SK-N-SH treated with all-trans-retinoic acid at 6 μM for 48 hours (cell line): ENCODE results near the gene INPP4B.
A peak's percentile ranks its signal among the peaks of the same experiment; 100 is the strongest.

Experiments used
- ATAC-seq: fragments of 200-7000 bp; cut with Tn5 transposase; 3 replicates; pipeline ENCODE4 v1.9.1; 2020; ENCODE audit warnings: mild to moderate bottlenecking, moderate library complexity
- ARNTL ChIP-seq: fragments of 450-650 bp; formaldehyde crosslinking; IDR thresholded peaks from 2 replicates; pipeline ENCODE4 v1.5.0; 2020; ENCODE audit warnings: low read depth, mild to moderate bottlenecking, moderate library complexity, borderline replicate concordance
- BACH2 ChIP-seq: fragments of 250-450 bp; sonication (Bioruptor Pico); IDR thresholded peaks from 2 replicates; pipeline ENCODE4 v1.9.0; 2021; ENCODE audit warnings: mild to moderate bottlenecking, borderline replicate concordance
- CSDC2 ChIP-seq: fragments of 250-450 bp; sonication (Bioruptor Pico); IDR thresholded peaks from 2 replicates; pipeline ENCODE4 v1.5.0; 2020; ENCODE audit warnings: mild to moderate bottlenecking, moderate library complexity
- ESRRG ChIP-seq: fragments of 250-450 bp; sonication (Bioruptor Pico); IDR thresholded peaks from 2 replicates; pipeline ENCODE4 v1.6.1; 2021; ENCODE audit warnings: mild to moderate bottlenecking
- GLIS3 ChIP-seq: fragments of 250-450 bp; sonication (Bioruptor Pico); IDR thresholded peaks from 2 replicates; pipeline ENCODE4 v1.5.0; 2020; ENCODE audit warnings: mild to moderate bottlenecking, moderate library complexity
- ISL1 ChIP-seq: fragments of 250-450 bp; sonication (Bioruptor Pico); IDR thresholded peaks from 2 replicates; pipeline ENCODE4 v2.1.2; 2022; ENCODE audit warnings: mild to moderate bottlenecking, moderate library complexity
- OSR1 ChIP-seq: fragments of 250-450 bp; sonication (Bioruptor Pico); IDR thresholded peaks from 2 replicates; pipeline ENCODE4 v1.8.0; 2022; ENCODE audit warnings: moderate library complexity, mild to moderate bottlenecking, inconsistent platforms
- PPARA ChIP-seq: fragments of 250-450 bp; sonication (Bioruptor Pico); IDR thresholded peaks from 2 replicates; pipeline ENCODE4 v1.5.0; 2020; ENCODE audit warnings: mild to moderate bottlenecking, borderline replicate concordance
- RARB ChIP-seq: fragments of 250-450 bp; sonication (Bioruptor Pico); IDR thresholded peaks from 2 replicates; pipeline ENCODE4 v1.8.0; 2021; ENCODE audit warnings: mild to moderate bottlenecking, moderate library complexity
- SNAI2 ChIP-seq: fragments of 250-450 bp; sonication (Bioruptor Pico); IDR thresholded peaks from 2 replicates; pipeline ENCODE4 v1.5.0; 2020; ENCODE audit warnings: mild to moderate bottlenecking, moderate library complexity
- TCF4 ChIP-seq: fragments of 250-450 bp; sonication (Bioruptor Pico); IDR thresholded peaks from 2 replicates; pipeline ENCODE4 v1.8.0; 2021; ENCODE audit warnings: mild to moderate bottlenecking, moderate library complexity, borderline replicate concordance
- TOX ChIP-seq: fragments of 250-450 bp; sonication (Bioruptor Pico); IDR thresholded peaks from 2 replicates; pipeline ENCODE4 v1.8.0; 2021; ENCODE audit warnings: mild to moderate bottlenecking, moderate library complexity, borderline replicate concordance
- ZC3H10 ChIP-seq: fragments of 250-450 bp; sonication (Bioruptor Pico); IDR thresholded peaks from 2 replicates; pipeline ENCODE4 v1.5.1; 2021; ENCODE audit warnings: mild to moderate bottlenecking, moderate library complexity
- ZFP3 ChIP-seq: fragments of 250-450 bp; sonication (Bioruptor Pico); IDR thresholded peaks from 2 replicates; pipeline ENCODE4 v1.5.0; 2020; ENCODE audit warnings: mild to moderate bottlenecking, moderate library complexity
- ZFP30 ChIP-seq: fragments of 450-650 bp; formaldehyde crosslinking; IDR thresholded peaks from 2 replicates; pipeline ENCODE4 v1.5.0; 2022; ENCODE audit warnings: mild to moderate bottlenecking, moderate library complexity
- ZNF565 ChIP-seq: fragments of 450-650 bp; formaldehyde crosslinking; conservative IDR thresholded peaks from 2 replicates; pipeline ENCODE4 v1.5.0; 2020; ENCODE audit warnings: low read depth, mild to moderate bottlenecking, moderate library complexity
- ZNF70 ChIP-seq: fragments of 450-650 bp; formaldehyde crosslinking; IDR thresholded peaks from 2 replicates; pipeline ENCODE4 v1.5.0; 2020; ENCODE audit warnings: mild to moderate bottlenecking, moderate library complexity
- ZNF8 ChIP-seq: fragments of 450-650 bp; formaldehyde crosslinking; IDR thresholded peaks from 2 replicates; pipeline ENCODE4 v1.5.0; 2020; ENCODE audit warnings: mild to moderate bottlenecking, moderate library complexity
- TF ChIP-seq, protein P1 (sequence below): fragments of 250-450 bp; sonication (Bioruptor Pico); IDR thresholded peaks from 2 replicates; pipeline ENCODE4 v1.5.0; 2020; ENCODE audit warnings: mild to moderate bottlenecking, moderate library complexity
- TF ChIP-seq, protein P2 (sequence below): fragments of 250-450 bp; sonication (Bioruptor Pico); IDR thresholded peaks from 2 replicates; pipeline ENCODE4 v1.5.1; 2021; ENCODE audit warnings: mild to moderate bottlenecking, moderate library complexity
- TF ChIP-seq, protein P3 (sequence below): fragments of 250-450 bp; sonication (Bioruptor Pico); IDR thresholded peaks from 2 replicates; pipeline ENCODE4 v1.5.1; 2020; ENCODE audit warnings: low read depth, mild to moderate bottlenecking, moderate library complexity
- TF ChIP-seq, protein P4 (sequence below): fragments of 250-450 bp; sonication (Bioruptor Pico); IDR thresholded peaks from 2 replicates; pipeline ENCODE4 v1.8.0; 2021; ENCODE audit warnings: low read depth, mild to moderate bottlenecking, moderate library complexity, borderline replicate concordance
- TF ChIP-seq, protein P5 (sequence below): fragments of 250-450 bp; sonication (Bioruptor Pico); IDR thresholded peaks from 2 replicates; pipeline ENCODE4 v1.8.0; 2020; ENCODE audit warnings: mild to moderate bottlenecking, moderate library complexity, borderline replicate concordance

Gene INPP4B

DNA sequence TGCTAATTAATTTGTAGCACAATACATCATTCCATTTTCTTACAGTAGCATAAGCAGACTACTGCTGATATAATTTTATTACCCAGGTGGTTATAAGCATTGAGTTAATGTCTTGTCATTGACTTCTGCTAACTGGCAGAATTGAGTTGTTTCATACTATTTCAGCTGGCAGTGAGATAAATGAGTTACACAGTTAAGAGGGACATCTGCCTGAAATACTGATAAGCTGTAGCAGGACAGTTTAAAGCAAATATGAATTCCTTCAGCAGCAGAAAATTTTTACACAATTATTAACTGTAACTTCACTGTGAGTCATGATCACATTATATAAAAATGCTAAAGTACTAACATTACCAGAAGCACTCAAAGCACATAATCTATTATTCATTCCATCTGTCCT, 326.8 kb downstream of the INPP4B start:
- TF ChIP-seq ZC3H10 (CRISPR knock-in tag) = no peak
- TF ChIP-seq ZNF8 (CRISPR knock-in tag) = no peak
- TF ChIP-seq ESRRG (CRISPR knock-in tag) = peak; percentile 86; the same call in 1 of the 2 replicates
- TF ChIP-seq ZFP3 (CRISPR knock-in tag) = no peak
- peak; percentile 69; the same call in 1 of the 2 replicates for TF ChIP-seq GLIS3 (CRISPR knock-in tag)
- TF ChIP-seq ZNF565 (CRISPR knock-in tag) = no peak
- TF ChIP-seq, protein P1, sequence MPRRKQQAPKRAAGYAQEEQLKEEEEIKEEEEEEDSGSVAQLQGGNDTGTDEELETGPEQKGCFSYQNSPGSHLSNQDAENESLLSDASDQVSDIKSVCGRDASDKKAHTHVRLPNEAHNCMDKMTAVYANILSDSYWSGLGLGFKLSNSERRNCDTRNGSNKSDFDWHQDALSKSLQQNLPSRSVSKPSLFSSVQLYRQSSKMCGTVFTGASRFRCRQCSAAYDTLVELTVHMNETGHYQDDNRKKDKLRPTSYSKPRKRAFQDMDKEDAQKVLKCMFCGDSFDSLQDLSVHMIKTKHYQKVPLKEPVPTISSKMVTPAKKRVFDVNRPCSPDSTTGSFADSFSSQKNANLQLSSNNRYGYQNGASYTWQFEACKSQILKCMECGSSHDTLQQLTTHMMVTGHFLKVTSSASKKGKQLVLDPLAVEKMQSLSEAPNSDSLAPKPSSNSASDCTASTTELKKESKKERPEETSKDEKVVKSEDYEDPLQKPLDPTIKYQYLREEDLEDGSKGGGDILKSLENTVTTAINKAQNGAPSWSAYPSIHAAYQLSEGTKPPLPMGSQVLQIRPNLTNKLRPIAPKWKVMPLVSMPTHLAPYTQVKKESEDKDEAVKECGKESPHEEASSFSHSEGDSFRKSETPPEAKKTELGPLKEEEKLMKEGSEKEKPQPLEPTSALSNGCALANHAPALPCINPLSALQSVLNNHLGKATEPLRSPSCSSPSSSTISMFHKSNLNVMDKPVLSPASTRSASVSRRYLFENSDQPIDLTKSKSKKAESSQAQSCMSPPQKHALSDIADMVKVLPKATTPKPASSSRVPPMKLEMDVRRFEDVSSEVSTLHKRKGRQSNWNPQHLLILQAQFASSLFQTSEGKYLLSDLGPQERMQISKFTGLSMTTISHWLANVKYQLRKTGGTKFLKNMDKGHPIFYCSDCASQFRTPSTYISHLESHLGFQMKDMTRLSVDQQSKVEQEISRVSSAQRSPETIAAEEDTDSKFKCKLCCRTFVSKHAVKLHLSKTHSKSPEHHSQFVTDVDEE = peak; percentile 94
- TF ChIP-seq ARNTL (CRISPR knock-in tag) = no peak
- peak; percentile 95 for TF ChIP-seq ISL1 (CRISPR knock-in tag)
- 0 out of 2 replicates have a peak, but pooled peaks have one; percentile 27 for TF ChIP-seq SNAI2 (CRISPR knock-in tag)
- no peak for TF ChIP-seq RARB (CRISPR knock-in tag)
- TF ChIP-seq CSDC2 = no peak
- TF ChIP-seq TCF4 = peak; percentile 78
- TF ChIP-seq ZNF70 (CRISPR knock-in tag) = no peak
- TF ChIP-seq ZFP30 (CRISPR knock-in tag) = no peak
- TF ChIP-seq, protein P2, sequence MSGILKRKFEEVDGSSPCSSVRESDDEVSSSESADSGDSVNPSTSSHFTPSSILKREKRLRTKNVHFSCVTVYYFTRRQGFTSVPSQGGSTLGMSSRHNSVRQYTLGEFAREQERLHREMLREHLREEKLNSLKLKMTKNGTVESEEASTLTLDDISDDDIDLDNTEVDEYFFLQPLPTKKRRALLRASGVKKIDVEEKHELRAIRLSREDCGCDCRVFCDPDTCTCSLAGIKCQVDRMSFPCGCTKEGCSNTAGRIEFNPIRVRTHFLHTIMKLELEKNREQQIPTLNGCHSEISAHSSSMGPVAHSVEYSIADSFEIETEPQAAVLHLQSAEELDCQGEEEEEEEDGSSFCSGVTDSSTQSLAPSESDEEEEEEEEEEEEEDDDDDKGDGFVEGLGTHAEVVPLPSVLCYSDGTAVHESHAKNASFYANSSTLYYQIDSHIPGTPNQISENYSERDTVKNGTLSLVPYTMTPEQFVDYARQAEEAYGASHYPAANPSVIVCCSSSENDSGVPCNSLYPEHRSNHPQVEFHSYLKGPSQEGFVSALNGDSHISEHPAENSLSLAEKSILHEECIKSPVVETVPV (CRISPR knock-in tag) = peak; percentile 75; the same call in 1 of the 2 replicates
- TF ChIP-seq, protein P3, sequence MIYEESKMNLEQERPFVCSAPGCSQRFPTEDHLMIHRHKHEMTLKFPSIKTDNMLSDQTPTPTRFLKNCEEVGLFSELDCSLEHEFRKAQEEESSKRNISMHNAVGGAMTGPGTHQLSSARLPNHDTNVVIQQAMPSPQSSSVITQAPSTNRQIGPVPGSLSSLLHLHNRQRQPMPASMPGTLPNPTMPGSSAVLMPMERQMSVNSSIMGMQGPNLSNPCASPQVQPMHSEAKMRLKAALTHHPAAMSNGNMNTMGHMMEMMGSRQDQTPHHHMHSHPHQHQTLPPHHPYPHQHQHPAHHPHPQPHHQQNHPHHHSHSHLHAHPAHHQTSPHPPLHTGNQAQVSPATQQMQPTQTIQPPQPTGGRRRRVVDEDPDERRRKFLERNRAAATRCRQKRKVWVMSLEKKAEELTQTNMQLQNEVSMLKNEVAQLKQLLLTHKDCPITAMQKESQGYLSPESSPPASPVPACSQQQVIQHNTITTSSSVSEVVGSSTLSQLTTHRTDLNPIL (CRISPR knock-in tag) = peak; percentile 94
- TF ChIP-seq, protein P4, sequence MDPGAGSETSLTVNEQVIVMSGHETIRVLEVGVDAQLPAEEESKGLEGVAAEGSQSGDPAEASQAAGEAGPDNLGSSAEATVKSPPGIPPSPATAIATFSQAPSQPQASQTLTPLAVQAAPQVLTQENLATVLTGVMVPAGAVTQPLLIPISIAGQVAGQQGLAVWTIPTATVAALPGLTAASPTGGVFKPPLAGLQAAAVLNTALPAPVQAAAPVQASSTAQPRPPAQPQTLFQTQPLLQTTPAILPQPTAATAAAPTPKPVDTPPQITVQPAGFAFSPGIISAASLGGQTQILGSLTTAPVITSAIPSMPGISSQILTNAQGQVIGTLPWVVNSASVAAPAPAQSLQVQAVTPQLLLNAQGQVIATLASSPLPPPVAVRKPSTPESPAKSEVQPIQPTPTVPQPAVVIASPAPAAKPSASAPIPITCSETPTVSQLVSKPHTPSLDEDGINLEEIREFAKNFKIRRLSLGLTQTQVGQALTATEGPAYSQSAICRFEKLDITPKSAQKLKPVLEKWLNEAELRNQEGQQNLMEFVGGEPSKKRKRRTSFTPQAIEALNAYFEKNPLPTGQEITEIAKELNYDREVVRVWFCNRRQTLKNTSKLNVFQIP (CRISPR knock-in tag) = no peak; the same call in 1 of the 2 replicates
- TF ChIP-seq, protein P5, sequence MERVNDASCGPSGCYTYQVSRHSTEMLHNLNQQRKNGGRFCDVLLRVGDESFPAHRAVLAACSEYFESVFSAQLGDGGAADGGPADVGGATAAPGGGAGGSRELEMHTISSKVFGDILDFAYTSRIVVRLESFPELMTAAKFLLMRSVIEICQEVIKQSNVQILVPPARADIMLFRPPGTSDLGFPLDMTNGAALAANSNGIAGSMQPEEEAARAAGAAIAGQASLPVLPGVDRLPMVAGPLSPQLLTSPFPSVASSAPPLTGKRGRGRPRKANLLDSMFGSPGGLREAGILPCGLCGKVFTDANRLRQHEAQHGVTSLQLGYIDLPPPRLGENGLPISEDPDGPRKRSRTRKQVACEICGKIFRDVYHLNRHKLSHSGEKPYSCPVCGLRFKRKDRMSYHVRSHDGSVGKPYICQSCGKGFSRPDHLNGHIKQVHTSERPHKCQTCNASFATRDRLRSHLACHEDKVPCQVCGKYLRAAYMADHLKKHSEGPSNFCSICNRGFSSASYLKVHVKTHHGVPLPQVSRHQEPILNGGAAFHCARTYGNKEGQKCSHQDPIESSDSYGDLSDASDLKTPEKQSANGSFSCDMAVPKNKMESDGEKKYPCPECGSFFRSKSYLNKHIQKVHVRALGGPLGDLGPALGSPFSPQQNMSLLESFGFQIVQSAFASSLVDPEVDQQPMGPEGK (CRISPR knock-in tag) = no peak
- TF ChIP-seq TOX (CRISPR knock-in tag) = no peak
- TF ChIP-seq PPARA = no peak
- no peak for TF ChIP-seq OSR1
- TF ChIP-seq BACH2 (CRISPR knock-in tag) = no peak
- ATAC-seq = peak; percentile 90

DNA sequence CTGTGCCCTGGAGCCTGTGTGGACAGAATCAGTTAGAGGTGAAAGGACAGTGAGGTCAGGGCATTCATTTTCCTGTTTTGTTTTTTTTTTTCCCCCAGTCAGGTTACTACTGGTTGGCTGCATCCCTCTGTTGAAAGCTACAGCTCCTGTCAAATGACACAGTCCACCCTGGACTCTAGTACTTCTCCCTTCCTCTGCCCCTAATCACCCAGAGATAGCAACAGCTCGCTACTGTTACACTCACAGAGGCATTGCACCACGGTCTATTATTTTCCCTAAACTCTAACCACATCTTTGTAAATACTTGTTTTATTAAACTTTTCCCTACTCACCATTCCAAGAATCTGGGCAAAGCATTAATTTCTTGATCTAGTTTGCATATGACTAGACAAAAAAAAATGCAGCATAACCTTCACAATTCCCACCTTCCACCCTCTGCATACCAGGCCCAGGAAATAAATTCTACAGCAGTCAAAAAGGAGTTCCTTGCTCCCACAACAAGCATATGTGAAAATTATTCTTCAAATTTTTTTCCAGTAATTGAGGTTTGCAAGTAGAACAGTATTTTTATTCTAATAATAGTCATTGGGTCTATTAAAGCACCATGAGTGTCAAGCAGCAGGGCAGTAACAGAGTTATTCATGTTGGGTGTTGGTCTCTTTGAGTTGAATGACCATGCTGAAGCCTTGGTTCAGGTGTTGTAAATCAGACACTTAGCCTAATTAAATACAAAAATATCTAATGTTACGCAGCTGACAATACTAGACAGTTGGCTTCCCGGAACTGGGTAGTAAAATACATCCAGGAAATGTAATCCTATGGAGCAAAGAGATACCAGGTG, 329.2 kb downstream of the INPP4B start:
- TF ChIP-seq, protein P3 (CRISPR knock-in tag) = no peak
- TF ChIP-seq ISL1 (CRISPR knock-in tag) = no peak
- TF ChIP-seq, all 23 proteins: peak for 0
- ATAC-seq = no peak
